AG09319 (cell line): Measurements from ENCODE around the gene JARID2.

Experiments
- DNase-seq: peaks from one replicate; pipeline ENCODE4 v3.0.0-alpha.2; 2010; ENCODE audit warnings: low read depth; ENCODE audit errors: extremely low read depth
- CTCF ChIP-seq: IDR thresholded peaks from 2 replicates; pipeline ENCODE4 v1.5.1; 2011; ENCODE audit warnings: low read depth, mild to moderate bottlenecking, inconsistent platforms, low read length, moderate library complexity

JARID2 gene

GRCh38 chr6:15499591-15499990 lies 253.7 kb downstream of the JARID2 start:
- no peak for TF ChIP-seq CTCF
- DNase-seq = no peak

GRCh38 chr6:15500078-15500740 lies 254.3 kb downstream of the JARID2 start:
- no peak for TF ChIP-seq CTCF
- DNase-seq = no peak

- DNase-seq = no peak
- no peak for TF ChIP-seq CTCF
Observed at GRCh38 chr6:15500901-15501825, 255.3 kb downstream of the JARID2 start.

- DNase-seq = peak; percentile 19
- TF ChIP-seq CTCF = no peak
Observed at GRCh38 chr6:15501826-15502445, 256.1 kb downstream of the JARID2 start.

GRCh38 chr6:15502446-15503345 lies 256.8 kb downstream of the JARID2 start:
- no peak for TF ChIP-seq CTCF
- DNase-seq = no peak

GRCh38 chr6:15503346-15503680 lies 257.4 kb downstream of the JARID2 start:
- DNase-seq = no peak
- TF ChIP-seq CTCF = no peak
